Hepatocyte (in vitro differentiated cells): ENCODE measurements around the gene XYLT1. TPM values are rescaled to one million over a fixed set of nuclear protein-coding genes. Genes with fewer than 3 reads are reported as not detected.

Source experiments
- DNase-seq: peaks from one replicate; pipeline ENCODE4 v3.0.0-alpha.2; 2016; ENCODE audit warnings: low spot score
- H2AFZ ChIP-seq: fragments of 200-600 bp; sonication (generic); 2 replicates; pipeline ENCODE4 v1.6.0; 2016; ENCODE audit warnings: antibody characterized with exemption, mild to moderate bottlenecking
- H3K27ac ChIP-seq: fragments of 200-600 bp; sonication (generic); 2 replicates; pipeline ENCODE4 v1.5.1; 2016; ENCODE audit warnings: mild to moderate bottlenecking
- H3K27me3 ChIP-seq: fragments of 200-600 bp; sonication (generic); 2 replicates; pipeline ENCODE4 v1.6.1; 2016
- H3K36me3 ChIP-seq: fragments of 200-600 bp; sonication (generic); replicated peaks from 2 replicates; pipeline ENCODE4 v1.5.1; 2016; ENCODE audit warnings: low read depth; ENCODE audit not compliant: insufficient read depth
- H3K4me1 ChIP-seq: fragments of 200-600 bp; sonication (generic); 2 replicates; pipeline ENCODE4 v1.5.1; 2016; ENCODE audit warnings: mild to moderate bottlenecking, moderate library complexity; ENCODE audit not compliant: insufficient read depth
- H3K4me2 ChIP-seq: fragments of 200-600 bp; sonication (generic); 2 replicates; pipeline ENCODE4 v1.6.0; 2016
- H3K4me3 ChIP-seq: fragments of 200-600 bp; sonication (generic); 2 replicates; pipeline ENCODE4 v1.5.1; 2016; ENCODE audit warnings: mild to moderate bottlenecking
- H3K79me2 ChIP-seq: fragments of 200-600 bp; sonication (generic); 2 replicates; pipeline ENCODE4 v1.6.0; 2017; ENCODE audit warnings: mild to moderate bottlenecking
- H3K9me2 ChIP-seq: fragments of 200-600 bp; sonication (generic); replicated peaks from 2 replicates; pipeline ENCODE4 v1.6.0; 2017; ENCODE audit warnings: mild to moderate bottlenecking; ENCODE audit not compliant: insufficient read depth
- H3K9me3 ChIP-seq: fragments of 200-600 bp; sonication (generic); 2 replicates; pipeline ENCODE4 v1.5.1; 2016; ENCODE audit warnings: low read depth, mild to moderate bottlenecking
- H4K20me1 ChIP-seq: fragments of 200-600 bp; sonication (generic); 2 replicates; pipeline ENCODE4 v1.6.0; 2016; ENCODE audit warnings: mild to moderate bottlenecking; ENCODE audit not compliant: insufficient read depth, poor library complexity, severe bottlenecking
- EZH2 ChIP-seq: fragments of 200-600 bp; sonication (generic); IDR thresholded peaks from 2 replicates; pipeline ENCODE4 v1.6.1; 2016; ENCODE audit warnings: antibody characterized with exemption, mild to moderate bottlenecking, borderline replicate concordance
- EZH2phosphoT487 ChIP-seq: fragments of 200-600 bp; sonication (generic); IDR thresholded peaks from one replicate; pipeline ENCODE4 v1.6.1; 2018; ENCODE audit warnings: antibody characterized with exemption, mild to moderate bottlenecking, low read depth, moderate library complexity; ENCODE audit not compliant: unreplicated experiment, severe bottlenecking
- WGBS: methylation state at CpG from one replicate; pipeline ENCODE4 v1.1.6; 2016; ENCODE audit warnings: low lambda C conversion rate; ENCODE audit errors: missing lambda C conversion rate; 5-methylcytosine and 5-hydroxymethylcytosine counted together
- polyA plus RNA-seq: library from polyadenylated mRNA; unstranded; fragments of >200 nt; fragmentation: Nextera tagmentation; extraction: Ambion mirVana; gene quantifications from 2 replicates; pipeline ENCODE4 v1.2.1, GENCODE V29; 2016
- total RNA-seq: library from RNA; depleted of rRNA; stranded (reverse); fragments of >200 nt; gene quantifications from 2 replicates; pipeline ENCODE4 v1.2.3, GENCODE V29; 2014
- TF ChIP-seq, protein P1 (sequence below): fragments of 200-600 bp; sonication (generic); IDR thresholded peaks from 2 replicates; pipeline ENCODE4 v1.5.1; 2016; ENCODE audit warnings: antibody characterized with exemption, mild to moderate bottlenecking; ENCODE audit not compliant: poor library complexity

XYLT1 gene
- total and polyA plus RNA-seq, 2 experiments from 2014 or later = 6.9 to 13.7 TPM

DNA sequence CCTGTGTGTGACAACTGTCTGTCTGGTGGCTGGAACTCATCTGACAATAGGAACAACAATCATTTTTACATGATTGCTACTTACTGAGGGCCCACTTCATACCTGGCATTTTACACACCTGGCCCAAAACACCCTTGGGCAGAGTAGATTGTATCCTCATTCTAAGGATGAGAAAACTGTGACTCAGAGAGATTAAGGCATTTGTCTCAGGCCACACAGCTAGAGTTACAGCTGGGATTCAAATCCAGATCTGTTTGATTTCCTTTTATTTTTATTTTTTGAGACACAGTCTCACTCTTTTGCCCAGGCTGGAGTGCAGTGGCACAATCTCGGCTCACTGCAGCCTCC lies 242.1 kb downstream of the XYLT1 start:
- WGBS = 100% methylated on average over 1 of the region's 1 CpG
- Histone ChIP-seq H3K4me1 (peaks cover 3% of the 10 kb centered on the region), H3K36me3 (no peaks in the 10 kb centered on the region), H3K27me3 (no peaks in the 10 kb centered on the region), H3K27ac (no peak overlapping the region), H3K79me2 (peaks cover 1% of the 10 kb centered on the region), H3K4me2 (no peak overlapping the region), H4K20me1 (no peaks in the 10 kb centered on the region), H3K4me3 (no peak overlapping the region), H3K9me3 (no peaks in the 10 kb centered on the region), H2AFZ (no peak overlapping the region), H3K9me2 (no peaks in the 10 kb centered on the region)
- DNase-seq = no peak
- TF ChIP-seq, protein P1, sequence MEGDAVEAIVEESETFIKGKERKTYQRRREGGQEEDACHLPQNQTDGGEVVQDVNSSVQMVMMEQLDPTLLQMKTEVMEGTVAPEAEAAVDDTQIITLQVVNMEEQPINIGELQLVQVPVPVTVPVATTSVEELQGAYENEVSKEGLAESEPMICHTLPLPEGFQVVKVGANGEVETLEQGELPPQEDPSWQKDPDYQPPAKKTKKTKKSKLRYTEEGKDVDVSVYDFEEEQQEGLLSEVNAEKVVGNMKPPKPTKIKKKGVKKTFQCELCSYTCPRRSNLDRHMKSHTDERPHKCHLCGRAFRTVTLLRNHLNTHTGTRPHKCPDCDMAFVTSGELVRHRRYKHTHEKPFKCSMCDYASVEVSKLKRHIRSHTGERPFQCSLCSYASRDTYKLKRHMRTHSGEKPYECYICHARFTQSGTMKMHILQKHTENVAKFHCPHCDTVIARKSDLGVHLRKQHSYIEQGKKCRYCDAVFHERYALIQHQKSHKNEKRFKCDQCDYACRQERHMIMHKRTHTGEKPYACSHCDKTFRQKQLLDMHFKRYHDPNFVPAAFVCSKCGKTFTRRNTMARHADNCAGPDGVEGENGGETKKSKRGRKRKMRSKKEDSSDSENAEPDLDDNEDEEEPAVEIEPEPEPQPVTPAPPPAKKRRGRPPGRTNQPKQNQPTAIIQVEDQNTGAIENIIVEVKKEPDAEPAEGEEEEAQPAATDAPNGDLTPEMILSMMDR = no peak
- TF ChIP-seq EZH2phosphoT487 (no peak), EZH2 (no peak)

DNA sequence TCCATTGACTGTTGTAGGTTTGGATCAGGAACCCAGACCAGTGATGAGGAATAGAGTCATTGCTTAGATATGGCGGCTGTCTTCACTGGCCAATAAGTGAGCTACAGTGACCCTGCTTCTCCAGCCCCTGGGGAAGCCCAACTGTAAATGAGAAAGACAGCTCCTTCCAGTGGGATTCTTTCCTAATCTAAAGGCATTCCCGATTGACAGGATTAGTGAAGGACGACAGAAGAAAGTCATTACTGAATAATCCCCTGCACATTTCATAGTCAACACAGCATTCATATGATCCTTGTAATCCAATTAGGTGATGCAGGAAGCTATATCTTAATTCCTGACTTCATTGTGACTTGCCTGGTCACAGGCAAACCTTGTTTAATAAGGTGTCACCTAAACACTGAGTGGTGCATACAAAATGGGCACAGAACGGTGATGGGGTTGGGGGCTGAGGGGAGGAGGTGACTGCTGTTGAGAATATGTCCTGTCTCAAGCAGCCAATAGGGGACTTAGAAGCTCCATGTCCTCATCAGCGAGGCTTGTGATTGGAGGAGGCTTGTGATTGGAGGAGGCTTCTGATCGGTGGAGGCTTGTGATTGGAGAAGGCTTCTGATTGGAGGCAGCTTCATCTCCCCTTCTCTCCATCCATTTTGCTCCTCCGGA lies 242.6 kb downstream of the XYLT1 start:
- Histone ChIP-seq H3K27ac (no peak overlapping the region), H3K9me2 (no peaks in the 10 kb centered on the region), H3K36me3 (no peaks in the 10 kb centered on the region), H3K4me1 (peaks cover 3% of the 10 kb centered on the region), H3K4me3 (no peak overlapping the region), H4K20me1 (no peaks in the 10 kb centered on the region), H3K9me3 (no peaks in the 10 kb centered on the region), H3K79me2 (peaks cover 5% of the 10 kb centered on the region), H2AFZ (no peak overlapping the region), H3K4me2 (no peak overlapping the region), H3K27me3 (no peaks in the 10 kb centered on the region)
- WGBS = 83% methylated on average over 7 of the region's 7 CpGs
- DNase-seq = no peak
- TF ChIP-seq, protein P1 = no peak
- TF ChIP-seq EZH2phosphoT487 = no peak
- no peak for TF ChIP-seq EZH2

DNA sequence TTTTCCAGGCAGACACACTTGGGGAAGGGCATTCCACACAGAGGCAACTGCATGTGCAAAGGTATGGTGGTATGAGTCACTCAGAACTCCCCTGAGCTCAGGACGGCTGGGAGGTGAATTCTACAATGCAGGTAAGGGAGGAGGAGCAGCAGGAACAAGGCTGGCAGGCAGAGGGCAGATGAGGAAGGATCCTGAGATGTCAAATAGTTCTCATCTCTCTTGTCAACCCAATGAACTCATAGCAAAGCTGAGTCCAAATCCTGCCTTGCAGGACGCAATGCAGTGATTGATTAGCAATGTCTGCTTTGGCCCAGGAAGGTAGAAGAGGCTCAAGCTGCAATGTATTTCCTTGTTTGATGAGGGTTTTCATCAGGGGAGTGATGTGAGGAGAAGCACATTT lies 243.5 kb downstream of the XYLT1 start:
- Histone ChIP-seq H3K4me1 (peaks cover 3% of the 10 kb centered on the region), H3K9me2 (no peaks in the 10 kb centered on the region), H3K9me3 (no peaks in the 10 kb centered on the region), H3K36me3 (no peaks in the 10 kb centered on the region), H3K79me2 (peaks cover 5% of the 10 kb centered on the region), H3K4me2 (no peak overlapping the region), H3K27me3 (no peaks in the 10 kb centered on the region), H4K20me1 (no peaks in the 10 kb centered on the region), H2AFZ (no peak overlapping the region), H3K4me3 (no peak overlapping the region), H3K27ac (no peak overlapping the region)
- 49% methylated on average over 2 of the region's 2 CpGs for WGBS
- peak; percentile 57 for DNase-seq
- TF ChIP-seq EZH2phosphoT487 (no peak), EZH2 (no peak)
- TF ChIP-seq, protein P1 = no peak

DNA sequence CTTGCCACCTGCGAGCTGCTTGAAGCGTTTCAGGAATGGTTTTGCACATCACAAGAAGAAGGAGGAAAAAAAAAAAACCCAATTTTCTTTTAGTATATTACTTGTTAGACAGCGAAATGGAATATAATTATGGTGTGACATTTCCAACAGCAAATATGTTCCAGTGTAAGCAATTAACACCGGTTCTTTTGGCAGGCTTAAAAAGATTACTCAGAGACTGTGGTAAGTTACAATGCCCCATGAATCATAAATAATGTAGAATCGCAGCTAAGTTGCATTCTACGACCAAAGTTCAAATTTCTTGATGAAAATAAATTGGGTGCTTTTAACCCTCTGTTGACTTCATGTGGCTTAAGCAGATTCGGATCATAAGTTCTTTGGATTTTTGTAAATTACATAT lies 245.2 kb downstream of the XYLT1 start:
- Histone ChIP-seq H3K9me2 (no peaks in the 10 kb centered on the region), H3K9me3 (no peaks in the 10 kb centered on the region), H3K4me2 (no peak overlapping the region), H3K79me2 (peaks cover 5% of the 10 kb centered on the region), H4K20me1 (no peaks in the 10 kb centered on the region), H3K4me1 (peaks cover 3% of the 10 kb centered on the region), H3K27me3 (no peaks in the 10 kb centered on the region), H3K4me3 (no peak overlapping the region), H2AFZ (no peak overlapping the region), H3K36me3 (no peaks in the 10 kb centered on the region), H3K27ac (peak overlapping the region; percentile 48)
- TF ChIP-seq EZH2 (no peak), EZH2phosphoT487 (no peak)
- TF ChIP-seq, protein P1 = no peak
- DNase-seq = no peak
- 68% methylated on average over 7 of the region's 7 CpGs for WGBS
